Endothelial cell of umbilical vein (primary cell): ENCODE measurements around the gene PARN. TPM values are rescaled to one million over a fixed set of nuclear protein-coding genes. Genes with fewer than 3 reads are reported as not detected.

Source experiments
- BruUV-seq: library from RNA; stranded (reverse); fragments of 400-500 nt; replicated peaks from 2 replicates; lab custom pipeline; 2021; lab: Mats Ljungman, UMichigan
- CTCF ChIA-PET: fragments of 300-600, 350-600 bp; sonication (Branson Sonifier 250); formaldehyde crosslinking; loops from one replicate; lab custom pipeline; 2021; ENCODE audit warnings: antibody characterized with exemption, inconsistent platforms; lab: Charles Lee
- POLR2A ChIA-PET: fragments of 300-600, 350-600 bp; sonication (Branson Sonifier 250); formaldehyde crosslinking; loops from one replicate; lab custom pipeline; 2021; ENCODE audit warnings: antibody characterized with exemption, inconsistent platforms; lab: Charles Lee
- DNase-seq: peaks from one replicate; pipeline ENCODE4 v3.0.0-alpha.2; 2011; ENCODE audit warnings: low read depth, low spot score
- FAIRE-seq: peaks from 2 replicates; lab custom pipeline; 2011; peaks lifted over from hg19 to GRCh38; lab: Jason Lieb, UNC
- H2AFZ ChIP-seq: 2 replicates; pipeline ENCODE4 v1.6.0; 2012; ENCODE audit warnings: low read depth, low read length, control low read depth, inconsistent platforms
- H3K27ac ChIP-seq: 2 replicates; pipeline ENCODE4 v1.5.1; 2011; ENCODE audit warnings: low read depth, mild to moderate bottlenecking, control low read depth, low read length, moderate library complexity; ENCODE audit not compliant: insufficient read depth
- H3K27me3 ChIP-seq, 2 experiments: 2 replicates each; pipeline versions ENCODE4 v1.6.0 to v1.6.1; 2011; ENCODE audit warnings: low read length in 2 of 2, mixed read lengths in 1 of 2; ENCODE audit not compliant: control insufficient read depth in 2 of 2, insufficient read depth in 2 of 2
- H3K36me3 ChIP-seq, 2 experiments: 2 replicates in 1 of 2; 3 replicates in 1 of 2; pipeline ENCODE4 v1.5.1; 2011; ENCODE audit warnings: low read length in 2 of 2, mild to moderate bottlenecking in 1 of 2, moderate library complexity in 1 of 2; ENCODE audit not compliant: control insufficient read depth in 2 of 2, insufficient read depth in 2 of 2; ENCODE audit errors: extremely low read depth in 1 of 2
- H3K4me1 ChIP-seq: 3 replicates; pipeline ENCODE4 v1.5.1; 2011; ENCODE audit warnings: mild to moderate bottlenecking, low read length; ENCODE audit not compliant: control insufficient read depth, insufficient read depth; ENCODE audit errors: extremely low read depth
- H3K4me2 ChIP-seq: 2 replicates; pipeline ENCODE4 v1.6.1; 2011; ENCODE audit warnings: low read length, control low read depth, mixed read lengths; ENCODE audit not compliant: insufficient read depth
- H3K4me3 ChIP-seq, 3 experiments: fragments of 200-600 bp in 1 of 3; sonication (generic), shearing (Covaris generic) in 1 of 3; replicated peaks in 1 of 3; 2 replicates each; pipeline ENCODE4 v1.5.1; 2011 to 2016; ENCODE audit warnings: control low read depth in 3 of 3, low read length in 3 of 3, mild to moderate bottlenecking in 2 of 3, inconsistent platforms in 1 of 3, low read depth in 1 of 3, moderate library complexity in 1 of 3; ENCODE audit not compliant: insufficient read depth in 1 of 3
- H3K79me2 ChIP-seq: 2 replicates; pipeline ENCODE4 v1.6.0; 2012; ENCODE audit warnings: low read length, inconsistent platforms; ENCODE audit not compliant: control insufficient read depth, insufficient read depth
- H3K9ac ChIP-seq: replicated peaks from 2 replicates; pipeline ENCODE3; 2011; ENCODE audit warnings: low read length, control low read depth; ENCODE audit not compliant: insufficient read depth; ENCODE audit errors: extremely low read depth
- H3K9me1 ChIP-seq: replicated peaks from 3 replicates; pipeline ENCODE4 v1.6.0; 2011; ENCODE audit warnings: mild to moderate bottlenecking, low read length; ENCODE audit not compliant: control insufficient read depth, insufficient read depth; ENCODE audit errors: extremely low read depth
- H3K9me3 ChIP-seq: replicated peaks from 2 replicates; pipeline ENCODE4 v1.5.1; 2012; ENCODE audit warnings: low read length, inconsistent platforms; ENCODE audit not compliant: control insufficient read depth, insufficient read depth
- H4K20me1 ChIP-seq: replicated peaks from 2 replicates; pipeline ENCODE3; 2011; ENCODE audit warnings: mild to moderate bottlenecking, low read length; ENCODE audit not compliant: control insufficient read depth, insufficient read depth; ENCODE audit errors: extremely low read depth
- EZH2 ChIP-seq: IDR thresholded peaks from 2 replicates; pipeline ENCODE4 v1.6.1; 2012; ENCODE audit warnings: borderline replicate concordance, low read depth, mild to moderate bottlenecking, moderate library complexity, low read length, inconsistent platforms; ENCODE audit not compliant: severe bottlenecking
- FOS ChIP-seq: IDR thresholded peaks from 2 replicates; pipeline ENCODE4 v1.6.1; 2011; ENCODE audit warnings: mild to moderate bottlenecking, low read length, moderate library complexity, borderline replicate concordance; ENCODE audit not compliant: insufficient read depth
- GATA2 ChIP-seq: IDR thresholded peaks from 2 replicates; pipeline ENCODE4 v1.7.0; 2011; ENCODE audit warnings: low read depth, mild to moderate bottlenecking, moderate library complexity, mixed read lengths, low read length; ENCODE audit not compliant: insufficient read length, insufficient read depth
- JUN ChIP-seq: IDR thresholded peaks from 2 replicates; pipeline ENCODE4 v1.6.1; 2011; ENCODE audit warnings: borderline replicate concordance, low read depth; ENCODE audit not compliant: insufficient read length, insufficient read depth
- MYC ChIP-seq: IDR thresholded peaks from one replicate; pipeline ENCODE4 v1.6.1; 2011; ENCODE audit warnings: mild to moderate bottlenecking, low read depth, low read length
- POLR2A ChIP-seq: IDR thresholded peaks from 2 replicates; pipeline ENCODE4 v1.6.1; 2012; ENCODE audit warnings: low read depth, mild to moderate bottlenecking, control low read depth, low read length
- POLR2AphosphoS5 ChIP-seq: IDR thresholded peaks from 2 replicates; pipeline ENCODE4 v1.6.1; 2012; ENCODE audit warnings: low read depth, mild to moderate bottlenecking, control low read depth, low read length, moderate library complexity; ENCODE audit not compliant: insufficient read depth
- dilution Hi-C: fragments of 300-500 bp; cut with MboI; formaldehyde crosslinking; loops from one replicate; pipeline ENCODE4 v1.15.0; 2019; ENCODE audit warnings: low sequenced_read_pairs; ENCODE audit not compliant: extremely low pct_ligation_motif_present
- intact Hi-C: fragments of 100-400 bp; cut with micrococcal nuclease; formaldehyde crosslinking; loops from one replicate; pipeline ENCODE4 v1.10.0; 2022
- polyA plus RNA-seq, 4 experiments: library from polyadenylated mRNA; depleted of rRNA in 3 of 4; stranded (reverse) in 3 of 4; unstranded in 1 of 4; fragments of >200 nt; gene quantifications; 2 replicates each; pipeline versions ENCODE4 v1.2.1 to v1.2.3, GENCODE V29; 2011 to 2012; ENCODE audit warnings: missing spikeins in 1 of 4
- total RNA-seq: library from RNA; stranded (reverse); gene quantifications from 2 replicates; pipeline ENCODE4 v1.2.3, GENCODE V29; 2021
- TF ChIP-seq, protein P1 (sequence below), 2 donors: IDR thresholded peaks; 1 replicate in 1 of 2; 2 replicates in 1 of 2; pipeline ENCODE4 v1.5.1; 2011; ENCODE audit warnings: low read length in 2 of 2, mild to moderate bottlenecking in 2 of 2, moderate library complexity in 2 of 2, control low read depth in 1 of 2, inconsistent platforms in 1 of 2, low read depth in 1 of 2; ENCODE audit not compliant: insufficient read depth in 1 of 2; ENCODE audit errors: extremely low read depth in 1 of 2
- TF ChIP-seq, protein P2 (sequence below): IDR thresholded peaks from 2 replicates; pipeline ENCODE4 v1.6.1; 2011; ENCODE audit not compliant: insufficient read depth, insufficient read length

Gene PARN
- total and polyA plus RNA-seq, 2 donors (not counting 3 experiments of a cell fraction or from before 2014, with no cell fraction given), result 16.9 to 24.6 TPM

DNA sequence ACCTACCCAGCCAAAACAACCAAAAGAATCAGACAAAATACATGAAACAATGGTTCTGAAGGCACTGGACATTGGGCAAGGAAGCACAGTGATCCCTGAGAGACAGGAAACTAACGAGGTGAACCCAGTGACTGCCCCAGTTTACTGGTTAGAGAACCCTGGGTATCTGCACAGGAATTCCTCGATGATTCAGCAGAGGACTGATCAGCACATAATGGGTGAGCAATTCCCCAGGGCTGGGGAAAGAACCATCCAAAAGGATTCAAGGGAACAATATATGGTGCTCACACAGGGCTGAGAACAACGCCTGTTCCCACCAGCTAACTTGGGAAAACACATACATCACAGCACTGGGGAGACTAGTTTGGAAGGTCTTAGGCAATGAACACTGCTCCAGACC, 167.2 kb downstream of the PARN start:
- Histone ChIP-seq H3K4me2 (peak overlapping the region; percentile 17), H3K36me3 (no peaks in the 10 kb centered on the region), H3K9me3 (no peaks in the 10 kb centered on the region), H3K4me3 (no peak overlapping the region), H3K9ac (no peak overlapping the region), H3K9me1 (no peaks in the 10 kb centered on the region), H3K27me3 (no peaks in the 10 kb centered on the region), H2AFZ (no peak overlapping the region), H4K20me1 (no peaks in the 10 kb centered on the region), H3K27ac (peak overlapping the region; percentile 23), H3K4me1 (peaks cover 7% of the 10 kb centered on the region), H3K79me2 (no peaks in the 10 kb centered on the region)
- FAIRE-seq (no peak), DNase-seq (peak; percentile 40)
- TF ChIP-seq MYC (no peak), FOS (peak; percentile 50)
- CTCF ChIA-PET, result no interaction called here
- intact Hi-C loops (no loop called here), dilution Hi-C loops (no loop called here)
- no TSS peak for BruUV-seq
- POLR2A ChIA-PET, result interaction anchor here (0.7 kb wide), 1 partner anchor 226 kb away, joined by 3 read pairs; no protein-coding TSS in a partner anchor

DNA sequence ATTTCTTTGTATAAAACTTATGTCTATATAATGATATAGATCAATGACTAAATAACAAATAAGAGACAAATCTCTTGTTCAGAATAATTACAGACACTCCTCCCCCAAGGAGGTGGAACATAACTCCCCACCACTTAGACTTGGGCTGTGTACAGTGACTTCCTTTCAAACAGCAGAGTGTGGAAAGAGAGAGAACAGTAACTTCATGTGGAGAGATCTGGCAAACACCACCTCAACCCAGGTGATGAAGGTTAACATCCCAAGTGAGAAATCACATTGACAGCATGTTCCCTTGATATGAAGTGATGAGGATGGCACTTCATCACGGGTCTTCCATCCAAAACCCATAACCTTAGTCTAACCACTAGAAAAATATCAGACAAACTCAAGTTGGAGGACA, 169.3 kb downstream of the PARN start:
- H4K20me1 ChIP-seq, result no peaks in the 10 kb centered on the region
- no peak overlapping the region for H3K4me2 ChIP-seq
- H3K9me3 ChIP-seq, result no peaks in the 10 kb centered on the region
- no peaks in the 10 kb centered on the region for H3K27me3 ChIP-seq
- intact Hi-C loops, result no loop called here
- H2AFZ ChIP-seq, result no peak overlapping the region
- peaks cover 7% of the 10 kb centered on the region for H3K4me1 ChIP-seq
- no TSS peak for BruUV-seq
- CTCF ChIA-PET, result no interaction called here
- H3K4me3 ChIP-seq, result no peak overlapping the region
- FAIRE-seq, result no peak
- no peak overlapping the region for H3K9ac ChIP-seq
- TF ChIP-seq FOS (no peak), MYC (no peak), POLR2A (no peak), POLR2AphosphoS5 (no peak), EZH2 (no peak), JUN (no peak), GATA2 (no peak)
- TF ChIP-seq, protein P1, sequence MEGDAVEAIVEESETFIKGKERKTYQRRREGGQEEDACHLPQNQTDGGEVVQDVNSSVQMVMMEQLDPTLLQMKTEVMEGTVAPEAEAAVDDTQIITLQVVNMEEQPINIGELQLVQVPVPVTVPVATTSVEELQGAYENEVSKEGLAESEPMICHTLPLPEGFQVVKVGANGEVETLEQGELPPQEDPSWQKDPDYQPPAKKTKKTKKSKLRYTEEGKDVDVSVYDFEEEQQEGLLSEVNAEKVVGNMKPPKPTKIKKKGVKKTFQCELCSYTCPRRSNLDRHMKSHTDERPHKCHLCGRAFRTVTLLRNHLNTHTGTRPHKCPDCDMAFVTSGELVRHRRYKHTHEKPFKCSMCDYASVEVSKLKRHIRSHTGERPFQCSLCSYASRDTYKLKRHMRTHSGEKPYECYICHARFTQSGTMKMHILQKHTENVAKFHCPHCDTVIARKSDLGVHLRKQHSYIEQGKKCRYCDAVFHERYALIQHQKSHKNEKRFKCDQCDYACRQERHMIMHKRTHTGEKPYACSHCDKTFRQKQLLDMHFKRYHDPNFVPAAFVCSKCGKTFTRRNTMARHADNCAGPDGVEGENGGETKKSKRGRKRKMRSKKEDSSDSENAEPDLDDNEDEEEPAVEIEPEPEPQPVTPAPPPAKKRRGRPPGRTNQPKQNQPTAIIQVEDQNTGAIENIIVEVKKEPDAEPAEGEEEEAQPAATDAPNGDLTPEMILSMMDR (IDR thresholded peaks at IDR 0.05; ENCODE audit: extremely low read depth in 1 of 2, insufficient read depth in 1 of 2, low read depth in 1 of 2, low read length in 2 of 2), result no peak
- TF ChIP-seq, protein P2, sequence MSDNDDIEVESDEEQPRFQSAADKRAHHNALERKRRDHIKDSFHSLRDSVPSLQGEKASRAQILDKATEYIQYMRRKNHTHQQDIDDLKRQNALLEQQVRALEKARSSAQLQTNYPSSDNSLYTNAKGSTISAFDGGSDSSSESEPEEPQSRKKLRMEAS, result no peak
- no peaks in the 10 kb centered on the region for H3K79me2 ChIP-seq
- no peaks in the 10 kb centered on the region for H3K36me3 ChIP-seq
- POLR2A ChIA-PET, result no interaction called here
- H3K27ac ChIP-seq, result no peak overlapping the region
- dilution Hi-C loops, result no loop called here
- no peaks in the 10 kb centered on the region for H3K9me1 ChIP-seq
- DNase-seq, result no peak
